Epithelial cell of esophagus (primary cell): Measurements from ENCODE around the gene MYBPC2.

Experiments used
- DNase-seq: peaks from one replicate; pipeline ENCODE4 v3.0.0; 2010; ENCODE audit warnings: low read depth
- H3K4me3 ChIP-seq: 2 replicates; pipeline ENCODE4 v1.5.1; 2011; ENCODE audit warnings: mild to moderate bottlenecking, low read length, control low read depth
- TF ChIP-seq, protein P1 (sequence below): IDR thresholded peaks from 2 replicates; pipeline ENCODE4 v1.5.1; 2011; ENCODE audit warnings: low read depth, mild to moderate bottlenecking, low read length, control low read depth, inconsistent platforms; ENCODE audit not compliant: insufficient read depth; ENCODE audit errors: missing control alignments

The MYBPC2 gene

DNA sequence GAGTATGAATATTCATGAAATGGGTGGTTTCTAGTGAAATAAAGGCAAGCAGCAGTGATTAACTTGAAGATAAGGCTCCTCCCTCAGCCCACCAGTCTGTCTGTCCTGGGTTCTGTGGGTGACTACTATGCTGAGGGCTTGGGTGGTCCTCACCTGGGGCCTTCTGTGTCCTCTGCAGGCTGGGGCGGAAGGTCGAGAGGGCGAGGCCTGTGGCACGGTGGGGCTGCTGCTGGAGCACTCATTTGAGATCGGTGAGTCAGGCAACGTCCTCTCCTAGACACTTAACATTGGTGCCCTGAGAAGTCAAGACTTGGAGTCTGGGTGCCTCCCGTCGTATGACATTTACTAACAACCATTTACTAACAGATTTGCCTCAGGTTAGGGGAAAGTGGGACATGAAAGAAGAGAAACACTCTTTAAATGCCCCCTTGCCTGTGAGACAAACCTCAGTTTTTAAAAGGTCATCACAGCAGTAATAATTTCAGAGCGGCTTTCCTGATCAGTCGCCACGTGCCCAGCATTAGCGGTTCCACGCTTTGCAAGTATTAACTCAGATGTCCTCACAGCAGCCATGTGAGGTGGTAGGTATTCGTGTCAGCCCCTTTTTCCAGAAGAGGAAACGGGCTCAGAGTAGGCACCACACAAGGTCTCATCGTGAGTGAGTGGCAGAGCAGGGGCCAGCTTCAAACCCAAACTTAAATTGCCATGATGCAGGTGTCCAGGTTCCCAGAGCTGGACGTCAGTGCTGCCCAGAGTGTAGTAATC, 45.2 kb downstream of the MYBPC2 start:
- no peak overlapping the region for H3K4me3 ChIP-seq
- no peak for DNase-seq
- TF ChIP-seq, protein P1, sequence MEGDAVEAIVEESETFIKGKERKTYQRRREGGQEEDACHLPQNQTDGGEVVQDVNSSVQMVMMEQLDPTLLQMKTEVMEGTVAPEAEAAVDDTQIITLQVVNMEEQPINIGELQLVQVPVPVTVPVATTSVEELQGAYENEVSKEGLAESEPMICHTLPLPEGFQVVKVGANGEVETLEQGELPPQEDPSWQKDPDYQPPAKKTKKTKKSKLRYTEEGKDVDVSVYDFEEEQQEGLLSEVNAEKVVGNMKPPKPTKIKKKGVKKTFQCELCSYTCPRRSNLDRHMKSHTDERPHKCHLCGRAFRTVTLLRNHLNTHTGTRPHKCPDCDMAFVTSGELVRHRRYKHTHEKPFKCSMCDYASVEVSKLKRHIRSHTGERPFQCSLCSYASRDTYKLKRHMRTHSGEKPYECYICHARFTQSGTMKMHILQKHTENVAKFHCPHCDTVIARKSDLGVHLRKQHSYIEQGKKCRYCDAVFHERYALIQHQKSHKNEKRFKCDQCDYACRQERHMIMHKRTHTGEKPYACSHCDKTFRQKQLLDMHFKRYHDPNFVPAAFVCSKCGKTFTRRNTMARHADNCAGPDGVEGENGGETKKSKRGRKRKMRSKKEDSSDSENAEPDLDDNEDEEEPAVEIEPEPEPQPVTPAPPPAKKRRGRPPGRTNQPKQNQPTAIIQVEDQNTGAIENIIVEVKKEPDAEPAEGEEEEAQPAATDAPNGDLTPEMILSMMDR: no peak

DNA sequence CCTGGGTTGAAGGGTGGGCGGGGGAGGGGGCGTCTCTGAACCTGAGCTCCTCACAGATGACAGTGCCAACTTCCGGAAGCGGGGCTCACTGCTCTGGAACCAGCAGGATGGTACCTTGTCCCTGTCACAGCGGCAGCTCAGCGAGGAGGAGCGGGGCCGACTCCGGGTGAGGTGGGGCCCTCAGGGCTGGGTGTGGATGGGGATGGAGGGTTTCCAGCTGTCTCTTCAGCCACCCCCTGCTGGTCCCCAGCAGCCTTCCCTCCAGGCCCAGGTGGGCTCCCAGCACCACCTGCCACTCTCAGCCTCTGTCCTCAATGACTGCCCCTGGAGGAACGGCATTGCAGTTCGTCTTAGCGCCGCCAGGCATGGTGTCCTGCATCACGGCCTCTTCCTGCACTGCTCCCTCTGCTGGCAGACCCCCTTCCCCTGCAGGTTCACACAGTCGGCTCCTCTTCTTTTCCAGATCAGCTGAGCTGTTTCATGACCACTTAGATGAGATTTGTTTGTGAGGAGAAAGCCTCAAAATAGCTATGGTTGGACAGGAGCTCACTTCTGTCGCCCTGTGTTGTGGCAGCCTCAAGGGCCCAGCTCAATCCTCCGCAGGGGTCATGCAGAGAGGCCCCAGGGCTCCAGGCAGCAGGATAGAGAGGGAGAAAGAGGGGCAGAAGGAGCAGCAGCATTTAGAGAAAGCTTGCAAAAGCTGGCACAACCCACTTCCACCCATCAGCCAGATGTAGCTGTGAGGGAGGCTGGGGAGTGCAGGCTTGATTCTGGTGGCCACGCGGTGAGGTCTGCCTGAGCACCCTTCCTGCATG, 46.4 kb downstream of the MYBPC2 start:
- TF ChIP-seq, protein P1: peak; percentile 51
- no peak overlapping the region for H3K4me3 ChIP-seq
- peak; percentile 28 for DNase-seq

DNA sequence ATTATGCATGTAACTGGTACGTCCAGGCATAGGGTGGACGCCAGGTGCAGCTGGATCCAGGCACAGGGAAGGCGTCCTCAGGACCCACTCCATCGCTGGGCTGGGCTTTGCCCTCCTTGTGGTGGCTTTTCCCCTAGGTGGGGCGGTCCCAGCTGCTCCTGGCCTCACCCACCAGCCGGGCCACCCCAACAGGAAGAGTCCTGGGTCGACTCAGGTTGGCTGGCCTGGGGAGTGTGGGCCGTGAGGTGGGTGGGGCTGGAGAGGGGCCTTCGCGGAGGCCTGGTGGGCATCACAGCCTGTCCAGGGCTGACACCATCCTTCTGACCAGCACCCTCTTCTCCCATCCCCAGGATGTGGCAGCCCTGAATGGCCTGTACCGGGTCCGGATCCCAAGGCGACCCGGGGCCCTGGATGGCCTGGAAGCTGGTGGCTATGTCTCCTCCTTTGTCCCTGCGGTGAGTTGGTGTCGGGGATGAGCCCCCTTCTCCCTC, 47.1 kb downstream of the MYBPC2 start:
- TF ChIP-seq, protein P1: no peak
- DNase-seq: no peak
- H3K4me3 ChIP-seq: no peak overlapping the region

DNA sequence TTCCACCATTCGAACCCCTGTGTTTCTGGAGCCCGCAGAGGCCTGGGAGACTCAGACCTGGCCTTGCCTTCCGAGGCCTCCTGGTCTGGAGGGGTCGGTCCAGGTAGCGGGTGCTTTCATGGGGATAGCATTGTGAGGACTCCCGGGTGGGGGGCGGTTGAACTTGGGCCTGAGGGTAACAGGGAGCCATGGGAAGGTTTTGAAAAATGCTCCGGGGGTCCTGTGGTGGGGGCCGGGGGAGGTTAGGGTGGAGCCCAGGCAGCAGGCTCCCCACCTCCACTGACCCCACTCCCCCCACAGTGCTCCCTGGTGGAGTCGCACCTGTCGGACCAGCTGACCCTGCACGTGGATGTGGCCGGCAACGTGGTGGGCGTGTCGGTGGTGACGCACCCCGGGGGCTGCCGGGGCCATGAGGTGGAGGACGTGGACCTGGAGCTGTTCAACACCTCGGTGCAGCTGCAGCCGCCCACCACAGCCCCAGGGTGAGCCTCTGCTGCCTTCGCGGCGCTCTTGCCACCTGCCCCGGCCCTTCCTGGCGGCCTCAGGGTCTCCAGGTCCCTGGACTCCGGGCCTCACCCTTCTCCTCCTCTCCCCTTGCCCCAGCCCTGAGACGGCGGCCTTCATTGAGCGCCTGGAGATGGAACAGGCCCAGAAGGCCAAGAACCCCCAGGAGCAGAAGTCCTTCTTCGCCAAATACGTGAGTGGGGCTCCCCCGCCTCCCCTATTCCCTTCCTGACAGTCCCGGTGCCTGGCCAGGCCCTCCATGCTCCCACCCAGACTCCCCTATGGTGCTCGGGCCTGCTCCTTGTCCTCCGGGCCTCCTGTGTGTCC, 47.8 kb downstream of the MYBPC2 start:
- DNase-seq: no peak
- TF ChIP-seq, protein P1: no peak
- no peak overlapping the region for H3K4me3 ChIP-seq

DNA sequence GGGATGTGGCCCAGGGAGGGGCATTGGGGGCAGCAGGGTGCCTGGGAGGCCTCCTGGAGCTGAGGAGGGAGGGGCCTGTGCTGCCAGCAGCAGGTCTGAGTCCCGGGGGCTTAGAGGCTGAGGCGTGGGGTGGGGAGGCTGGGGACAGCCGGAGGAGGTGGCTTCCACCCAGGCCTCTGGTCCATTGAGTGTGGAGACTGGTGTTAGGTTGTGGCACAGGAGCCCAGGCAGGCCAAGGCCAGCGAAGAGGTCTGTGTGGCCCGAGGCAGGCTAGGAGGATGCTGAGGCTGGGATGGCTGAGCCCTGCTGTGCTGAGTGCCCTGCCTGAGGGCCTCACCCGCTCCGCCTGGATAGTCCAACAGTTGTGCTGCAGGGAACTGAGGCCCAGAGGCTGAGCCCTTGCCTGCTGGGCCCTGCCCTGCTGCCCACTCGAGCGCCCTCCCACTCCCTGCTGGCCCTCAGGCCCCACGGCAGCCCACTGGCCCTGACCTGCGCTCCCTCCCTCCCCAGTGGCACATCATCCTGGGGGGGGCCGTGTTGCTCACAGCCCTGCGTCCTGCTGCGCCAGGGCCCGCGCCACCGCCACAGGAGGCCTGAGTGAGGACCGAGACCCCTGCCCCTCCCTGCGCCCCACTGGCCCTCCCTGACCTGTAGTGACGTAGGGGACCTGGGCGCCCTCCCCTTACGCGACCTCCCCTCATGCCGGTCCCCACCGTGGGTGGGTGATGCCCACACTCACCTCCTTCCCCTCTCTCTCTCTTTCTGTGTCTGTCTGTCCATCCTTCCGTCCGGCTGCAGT, 48.9 kb downstream of the MYBPC2 start:
- TF ChIP-seq, protein P1: no peak
- no peak for DNase-seq
- no peak overlapping the region for H3K4me3 ChIP-seq

DNA sequence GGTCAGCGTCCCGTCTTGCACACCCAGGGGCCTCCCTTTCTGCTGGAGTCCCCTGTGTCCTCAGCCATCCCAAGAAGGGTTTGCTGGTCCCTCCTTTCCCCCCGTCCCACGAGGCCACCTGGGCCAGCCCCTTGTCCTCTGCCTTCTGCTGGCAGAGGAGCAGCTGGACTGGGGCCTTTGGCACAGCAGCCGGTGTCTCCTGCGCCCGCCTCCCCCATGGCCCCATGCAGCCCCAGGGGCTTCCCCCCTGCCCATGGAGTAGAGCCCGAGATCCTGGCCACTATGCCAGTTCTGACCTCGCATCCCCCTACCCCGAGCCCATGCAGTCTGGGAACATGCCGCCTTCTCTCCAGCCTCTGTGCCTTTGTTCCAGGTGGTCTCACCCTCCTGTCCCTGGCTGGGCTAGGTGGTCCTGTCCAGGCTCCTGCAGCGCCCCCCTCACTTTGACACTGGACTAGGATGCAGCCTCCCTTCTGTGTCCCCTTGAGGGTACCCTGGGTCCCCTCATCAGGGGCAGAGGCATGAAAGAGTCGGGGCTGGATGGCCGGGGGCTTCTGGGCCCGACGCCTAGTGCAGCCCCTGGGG, 49.7 kb downstream of the MYBPC2 start:
- DNase-seq: no peak
- TF ChIP-seq, protein P1: no peak
- H3K4me3 ChIP-seq: no peak overlapping the region
